Heart right ventricle (tissue), 16 donors: ENCODE measurements around the gene RXRA. TPM values are rescaled to one million over a fixed set of nuclear protein-coding genes. Genes with fewer than 3 reads are reported as not detected.

ENCODE experiments used
- ATAC-seq, 8 donors: fragments of 200-7000 bp; cut with Tn5 transposase; one replicate each; pipeline ENCODE4 v1.9.1; 2020; ENCODE audit warnings: mild to moderate bottlenecking in 8 of 8, moderate library complexity in 8 of 8, moderate number of reproducible peaks in 1 of 8
- DNase-seq, 2 donors: peaks; one replicate each; pipeline ENCODE4 v3.0.0-alpha.2; 2020
- H3K27ac ChIP-seq, 10 donors: fragments of 200-600 bp; sonication (generic) in 2 of 10; one replicate each; pipeline versions ENCODE4 v1.5.0 to v1.8.0; 2020 to 2022; ENCODE audit warnings: mild to moderate bottlenecking in 3 of 10
- H3K27me3 ChIP-seq, 7 donors: fragments of 200-600 bp; one replicate each; pipeline ENCODE4 v1.8.0; 2021 to 2022; ENCODE audit warnings: mild to moderate bottlenecking in 2 of 7
- H3K36me3 ChIP-seq, 9 donors: fragments of 200-600 bp; sonication (generic) in 1 of 9; one replicate each; pipeline versions ENCODE4 v1.5.0 to v1.8.0; 2020 to 2022; ENCODE audit warnings: mild to moderate bottlenecking in 2 of 9
- H3K4me1 ChIP-seq, 9 donors: fragments of 200-600 bp; sonication (generic) in 1 of 9; one replicate each; pipeline versions ENCODE4 v1.5.0 to v1.8.0; 2020 to 2022; ENCODE audit warnings: mild to moderate bottlenecking in 4 of 9
- H3K4me3 ChIP-seq, 10 donors: fragments of 200-600 bp; sonication (generic) in 2 of 10; one replicate each; pipeline versions ENCODE4 v1.5.0 to v1.8.0; 2020 to 2022; ENCODE audit warnings: mild to moderate bottlenecking in 7 of 10, moderate library complexity in 2 of 10
- H3K9me3 ChIP-seq, 11 donors: fragments of 200-600 bp in 10 of 11; sonication (generic) in 2 of 11; one replicate each; pipeline versions ENCODE4 v1.5.0 to v1.8.0; 2013 to 2022; ENCODE audit warnings: mild to moderate bottlenecking in 2 of 11, control low read depth in 1 of 11, moderate library complexity in 1 of 11
- WGBS, 2 donors: extraction: QIAGEN DNeasy Blood & Tissue Kit; methylation state at CpG; one replicate each; pipeline ENCODE4 v1.1.7; 2013; ENCODE audit warnings: inconsistent platforms in 1 of 2; 5-methylcytosine and 5-hydroxymethylcytosine counted together
- intact Hi-C, 10 donors: fragments of 100-400 bp; cut with DNase I; formaldehyde crosslinking; loops; one replicate each; pipeline versions ENCODE4 v1.11.1 to v1.14.2; 2022
- microRNA-seq, 2 donors: library from miRNA; unstranded; fragments of <30 nt; microRNA quantifications; one replicate each; pipeline ENCODE4 v1.2.0, GENCODE V29; 2021
- polyA plus RNA-seq, 2 donors: library from polyadenylated mRNA; stranded (reverse); fragments of 200-250 nt; gene quantifications; one replicate each; pipeline ENCODE4 v1.2.3, GENCODE V29; 2013
- total RNA-seq, 10 donors: library from RNA; stranded (reverse); fragmentation: NEBNext Ultra II Directional in 3 of 10; extraction: Animal tissue kit (Norgen Biotek cat#: 25700) in 3 of 10; gene quantifications; one replicate each; pipeline versions ENCODE4 v1.2.1 to v1.2.4, GENCODE V29; 2021 to 2023
- TF ChIP-seq, protein P1 (sequence below), 9 donors: fragments of 200-600 bp; sonication (generic) in 2 of 9; IDR thresholded peaks; one replicate each; pipeline versions ENCODE4 v1.5.0 to v1.8.0; 2021 to 2022; ENCODE audit warnings: antibody characterized with exemption in 9 of 9, mild to moderate bottlenecking in 5 of 9, moderate library complexity in 1 of 9
- donor health status: Arrhythmogenic right ventricular cardiomyopathy.
- donor health status: ischemic (EF 13 %, LVEDD 7.1; RV severe dilation, severe dysfunction).
- donor health status: healthy with polysubstance abuse.
- donor health status: DM: no; HTN: yes; CAD: no.
- donor health status: DM: no; HTN: no; CAD: no.
- donor health status: ischemic (EF 25% LVEDD 6.9; RV normal size, moderate dysfunction).
- donor health status: ischemic (EF 25% LVEDD 5.7; RV mildly dilated, moderate dysfunction).
- donor health status: healthy.
- donor health status: DM: yes; HTN: yes; CAD: no.
- donor health status: Ischemic cardiomyopathy.
- donor health status: ischemic (EF 35%, LVEDD 5.7; RV mildly dilated, moderate dysfunction).
- donor health status: nonischemic (EF 11% LVEDD 7.7; RV severe dilation, severe dysfunction).
- donor health status: DM: yes; HTN: yes; CAD: no.
- donor health status: PGD.
- donor health status: ischemic (EF 29% LVEDD 5.4; RV normal size, mild dysfunction).
- donor health status: nonischemic (EF 23%, LVEDD 6.1; RV moderate dilation, normal function).

The RXRA gene
- total and polyA plus RNA-seq, 12 donors = 22.6 to 92.3 (median 42.0) TPM

DNA sequence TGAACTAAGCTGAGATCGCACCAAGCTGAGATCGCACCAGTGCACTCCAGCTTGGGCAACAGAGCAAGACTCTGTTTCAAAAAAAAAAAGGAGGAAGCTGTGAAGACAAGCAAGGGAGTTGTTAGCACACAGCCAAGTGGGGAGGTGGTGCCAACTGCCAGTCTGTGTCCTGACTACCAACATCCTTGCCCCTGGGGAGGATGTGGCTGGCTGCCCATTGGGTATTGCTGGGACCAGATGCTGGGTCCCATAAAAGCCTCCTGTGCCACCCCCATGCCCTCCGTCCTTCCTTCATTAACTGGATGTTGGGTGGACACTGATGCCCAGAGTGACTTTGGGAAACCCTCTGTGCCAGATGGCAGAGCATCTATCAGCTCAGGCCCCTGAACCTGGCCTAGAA lies 158.2 kb downstream of the RXRA start:
- WGBS, 2 donors = 88 to 98% methylated on average over 3 of the region's 3 CpGs
- intact Hi-C loops = no loop called here
- TF ChIP-seq, protein P1, sequence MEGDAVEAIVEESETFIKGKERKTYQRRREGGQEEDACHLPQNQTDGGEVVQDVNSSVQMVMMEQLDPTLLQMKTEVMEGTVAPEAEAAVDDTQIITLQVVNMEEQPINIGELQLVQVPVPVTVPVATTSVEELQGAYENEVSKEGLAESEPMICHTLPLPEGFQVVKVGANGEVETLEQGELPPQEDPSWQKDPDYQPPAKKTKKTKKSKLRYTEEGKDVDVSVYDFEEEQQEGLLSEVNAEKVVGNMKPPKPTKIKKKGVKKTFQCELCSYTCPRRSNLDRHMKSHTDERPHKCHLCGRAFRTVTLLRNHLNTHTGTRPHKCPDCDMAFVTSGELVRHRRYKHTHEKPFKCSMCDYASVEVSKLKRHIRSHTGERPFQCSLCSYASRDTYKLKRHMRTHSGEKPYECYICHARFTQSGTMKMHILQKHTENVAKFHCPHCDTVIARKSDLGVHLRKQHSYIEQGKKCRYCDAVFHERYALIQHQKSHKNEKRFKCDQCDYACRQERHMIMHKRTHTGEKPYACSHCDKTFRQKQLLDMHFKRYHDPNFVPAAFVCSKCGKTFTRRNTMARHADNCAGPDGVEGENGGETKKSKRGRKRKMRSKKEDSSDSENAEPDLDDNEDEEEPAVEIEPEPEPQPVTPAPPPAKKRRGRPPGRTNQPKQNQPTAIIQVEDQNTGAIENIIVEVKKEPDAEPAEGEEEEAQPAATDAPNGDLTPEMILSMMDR (IDR thresholded peaks at IDR 0.05) = no peak
- no peaks in the 10 kb centered on the region for H3K9me3 ChIP-seq
- no peak for DNase-seq
- H3K4me3 ChIP-seq = no peak overlapping the region
- no peaks in the 10 kb centered on the region for H3K36me3 ChIP-seq
- H3K4me1 ChIP-seq = peaks cover 0 to 7% (median 0%) of the 10 kb centered on the region in 9 donors
- H3K27ac ChIP-seq = no peak overlapping the region
- H3K27me3 ChIP-seq = peaks cover 0 to 10% (median 0%) of the 10 kb centered on the region in 7 donors
- ATAC-seq = no peak

DNA sequence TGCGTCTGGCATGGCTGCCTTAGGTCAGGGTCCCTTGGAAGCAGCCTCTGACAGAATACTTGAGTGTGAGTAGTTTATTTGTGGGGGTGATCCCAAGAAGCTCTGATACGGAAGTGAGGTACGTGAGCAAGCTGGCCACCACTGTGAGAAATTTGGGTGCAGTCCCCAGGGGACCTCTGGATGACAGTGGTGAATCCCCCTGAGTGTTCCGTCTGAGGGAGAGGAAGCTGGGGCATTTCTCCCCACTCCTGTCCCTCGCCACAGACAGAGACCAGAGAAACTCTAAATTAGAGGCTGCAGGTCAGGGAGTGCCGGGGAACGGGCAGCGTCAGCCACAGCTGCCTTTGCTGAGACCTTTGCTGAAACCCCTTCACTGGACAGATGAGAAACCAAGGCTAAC lies 159.4 kb downstream of the RXRA start:
- TF ChIP-seq, protein P1 (IDR thresholded peaks at IDR 0.05) = no peak
- intact Hi-C loops = no loop called here
- no peak overlapping the region for H3K4me3 ChIP-seq
- H3K9me3 ChIP-seq = no peaks in the 10 kb centered on the region
- 96 to 98% methylated on average over 8 of the region's 8 CpGs for WGBS, 2 donors
- peaks cover 0 to 7% (median 0%) of the 10 kb centered on the region in 9 donors for H3K4me1 ChIP-seq
- peaks cover 0 to 17% (median 3%) of the 10 kb centered on the region in 7 donors for H3K27me3 ChIP-seq
- no peak overlapping the region for H3K27ac ChIP-seq
- DNase-seq = no peak
- no peak for ATAC-seq
- no peaks in the 10 kb centered on the region for H3K36me3 ChIP-seq

DNA sequence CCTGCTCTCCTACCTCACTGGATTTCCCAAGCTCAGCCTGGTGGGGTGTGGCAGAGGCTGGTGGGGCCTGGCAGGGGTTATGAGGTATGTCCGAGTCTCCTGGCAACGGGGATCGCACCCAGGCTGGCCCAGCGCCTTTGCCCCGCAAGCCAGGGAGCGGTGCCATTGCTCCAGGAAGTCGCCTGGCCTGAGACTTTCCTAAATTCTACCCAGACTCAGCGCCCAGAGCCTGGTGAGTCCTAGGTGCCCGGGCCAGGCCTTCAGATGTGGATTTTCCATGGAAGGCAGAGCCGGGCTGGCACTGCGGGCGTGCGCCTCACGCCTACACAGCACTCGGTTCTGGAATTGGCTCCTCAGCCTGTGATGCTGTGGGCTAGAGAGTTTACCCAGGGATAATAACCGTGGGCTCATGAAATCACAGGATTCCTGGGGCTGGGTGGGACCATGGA lies 159.9 kb downstream of the RXRA start:
- Histone ChIP-seq H3K4me1 (peaks cover 0 to 10% (median 0%) of the 10 kb centered on the region in 9 donors), H3K36me3 (no peaks in the 10 kb centered on the region), H3K4me3 (no peak overlapping the region), H3K27me3 (peaks cover 0 to 21% (median 3%) of the 10 kb centered on the region in 7 donors), H3K9me3 (no peaks in the 10 kb centered on the region), H3K27ac (no peak overlapping the region)
- TF ChIP-seq, protein P1 (IDR thresholded peaks at IDR 0.05) = no peak
- 91 to 93% methylated on average over 16 of the region's 16 CpGs for WGBS, 2 donors
- peak in 1 of 2 donors; percentile 2 for DNase-seq
- ATAC-seq = no peak
- intact Hi-C loops = no loop called here

DNA sequence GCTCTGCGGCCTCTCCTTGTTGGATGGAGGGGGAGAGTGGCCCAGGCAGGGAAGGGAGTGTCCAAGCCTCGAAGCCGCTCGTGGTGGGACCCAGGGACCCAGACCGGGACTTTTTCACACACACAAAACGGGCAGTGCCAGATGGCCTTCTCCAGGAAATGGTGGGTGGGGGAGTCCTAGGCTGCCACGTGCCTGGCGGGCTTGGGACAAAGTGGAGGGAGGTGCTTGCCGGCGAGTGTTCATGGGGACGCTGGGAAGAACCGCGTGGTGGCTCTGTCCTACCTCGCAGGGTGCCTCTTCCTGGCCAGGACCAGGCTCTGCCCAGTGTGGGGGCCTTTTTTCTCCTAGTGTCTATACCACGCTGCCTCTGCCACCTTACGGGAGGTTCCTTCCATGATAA lies 160.3 kb downstream of the RXRA start:
- intact Hi-C loops = no loop called here

More for the DNA sequence above, 160.3 kb downstream of the RXRA start:
- TF ChIP-seq, protein P1 (IDR thresholded peaks at IDR 0.05) = no peak
- Histone ChIP-seq H3K27ac (no peak overlapping the region), H3K36me3 (no peaks in the 10 kb centered on the region), H3K4me1 (peaks cover 0 to 12% (median 3%) of the 10 kb centered on the region in 9 donors), H3K27me3 (peaks cover 0 to 21% (median 3%) of the 10 kb centered on the region in 7 donors), H3K9me3 (no peaks in the 10 kb centered on the region), H3K4me3 (no peak overlapping the region)
- ATAC-seq = no peak
- peak in 1 of 2 donors; percentile 2 for DNase-seq
- 77 to 82% methylated on average over 16 of the region's 16 CpGs for WGBS, 2 donors

Small RNA genes within 50 kb of the gene (microRNA-seq; reads per million reads assigned to microRNA genes)
- gene MIR4669 = 0 to 0.51 reads per million in 2 donors

Other genes starting within 250 kb of the RXRA start
- gene WDR5, start 190.4 kb upstream of the RXRA start, total RNA-seq = 10 to 100 TPM; 16.1 to 22.5 (median 18.1) TPM
- gene WDR5, start 190.4 kb upstream of the RXRA start, polyA plus RNA-seq = 10 to 100 TPM; 14.0 to 17.8 TPM
- gene RNU6ATAC, start 161.9 kb upstream of the RXRA start, total RNA-seq = 100 to 1,000 TPM in 3 of 10 donors, 10 to 100 TPM in 6, not detected in 1; 21.4 to 172 (median 66.8) TPM
- gene RNU6ATAC, start 161.9 kb upstream of the RXRA start, polyA plus RNA-seq = not detected